Stimulated activated CD8-positive, alpha-beta memory T cell treated with anti-CD3 and anti-CD28 coated beads, Interleukin-12 subunit alpha, Interleukin-12 subunit beta, amount 100 ng/mL, for 24 hours (primary cell): ENCODE measurements around the gene MTIF3.

Experiments used
- DNase-seq: peaks from one replicate; pipeline ENCODE4 v3.0.0-alpha.2; 2020; ENCODE audit errors: extremely low read depth

Gene MTIF3

DNA sequence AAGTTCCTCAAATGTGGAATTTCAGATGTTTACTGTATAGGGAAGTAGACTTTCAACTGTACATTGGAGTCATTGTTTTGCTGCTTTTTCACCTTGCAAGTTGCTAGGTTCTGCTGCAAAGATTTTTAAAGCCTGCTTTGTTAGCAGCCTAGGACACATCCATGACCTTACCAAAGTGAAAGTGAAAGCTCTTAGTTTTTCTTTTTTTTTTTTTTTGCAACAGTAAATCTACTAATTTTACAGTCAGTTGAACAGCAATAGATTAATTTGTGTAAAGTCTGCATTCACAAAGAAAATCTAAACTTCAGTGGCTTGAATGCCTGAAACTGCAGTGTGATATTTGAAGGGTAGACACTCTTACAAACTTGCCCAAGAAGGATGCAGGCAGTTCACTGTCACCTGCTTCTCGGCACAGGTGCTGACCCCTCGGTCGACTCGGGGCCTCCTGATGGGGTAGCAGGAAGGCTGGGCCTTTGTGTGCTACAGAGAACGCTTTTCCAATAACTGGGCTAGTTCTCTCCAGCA, 5.0 kb upstream of the MTIF3 start:
- no peak for DNase-seq

DNA sequence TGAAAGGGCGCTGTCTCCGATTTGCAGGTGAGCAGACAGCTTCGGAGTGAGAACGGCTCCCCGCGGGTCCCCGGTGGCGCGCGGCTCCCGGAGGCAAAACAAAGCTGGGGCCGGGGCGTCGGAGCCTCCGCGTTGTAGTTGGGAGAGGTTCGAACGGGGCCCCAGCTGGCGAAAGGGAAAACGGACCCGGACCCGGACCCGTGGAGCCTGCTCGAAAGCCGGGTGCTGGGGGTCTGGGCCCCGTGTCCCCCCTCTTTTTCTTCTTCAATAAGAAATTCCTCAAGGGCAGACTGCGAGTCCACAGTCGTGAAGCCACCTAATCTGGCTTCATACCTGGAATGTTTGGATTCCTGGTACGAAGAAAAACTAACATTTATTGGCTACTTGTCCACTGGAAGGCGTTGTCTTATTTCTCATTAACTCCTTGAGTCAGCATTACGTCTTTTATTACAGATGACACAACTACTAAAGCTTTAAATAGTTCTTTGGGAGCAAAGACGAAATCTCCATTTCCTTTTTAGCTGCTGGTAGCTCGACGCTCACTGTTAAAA, 632 bp upstream of the MTIF3 start:
- DNase-seq: no peak

DNA sequence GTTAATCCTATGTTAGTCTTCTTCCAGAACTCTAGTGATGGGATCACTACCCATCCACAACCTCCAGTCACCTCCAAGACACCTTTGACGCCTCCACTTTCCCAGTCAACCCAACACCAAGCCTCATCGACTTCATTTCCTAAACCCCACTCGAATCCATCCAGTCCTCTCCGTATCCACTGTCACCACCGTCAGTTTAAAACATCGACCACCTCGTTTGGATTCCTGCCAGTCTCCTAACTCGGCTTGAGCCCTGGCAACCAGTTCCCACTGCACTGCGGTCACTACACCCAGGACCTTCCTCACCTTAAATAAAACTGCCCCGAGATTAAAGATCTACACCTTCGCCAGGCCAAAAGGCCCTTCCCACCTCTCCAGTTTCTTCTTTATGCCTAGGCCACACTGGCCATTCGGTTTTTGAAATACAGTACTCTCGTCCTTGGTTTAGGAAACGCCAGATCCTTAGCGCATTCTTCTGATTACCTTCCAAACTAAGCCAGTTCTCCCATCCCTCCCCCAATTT, 1.2 kb downstream of the MTIF3 start:
- no peak for DNase-seq

- no peak for DNase-seq
Measured at GRCh38 chr13:27448308-27448707, 2.1 kb downstream of the MTIF3 start.

DNA sequence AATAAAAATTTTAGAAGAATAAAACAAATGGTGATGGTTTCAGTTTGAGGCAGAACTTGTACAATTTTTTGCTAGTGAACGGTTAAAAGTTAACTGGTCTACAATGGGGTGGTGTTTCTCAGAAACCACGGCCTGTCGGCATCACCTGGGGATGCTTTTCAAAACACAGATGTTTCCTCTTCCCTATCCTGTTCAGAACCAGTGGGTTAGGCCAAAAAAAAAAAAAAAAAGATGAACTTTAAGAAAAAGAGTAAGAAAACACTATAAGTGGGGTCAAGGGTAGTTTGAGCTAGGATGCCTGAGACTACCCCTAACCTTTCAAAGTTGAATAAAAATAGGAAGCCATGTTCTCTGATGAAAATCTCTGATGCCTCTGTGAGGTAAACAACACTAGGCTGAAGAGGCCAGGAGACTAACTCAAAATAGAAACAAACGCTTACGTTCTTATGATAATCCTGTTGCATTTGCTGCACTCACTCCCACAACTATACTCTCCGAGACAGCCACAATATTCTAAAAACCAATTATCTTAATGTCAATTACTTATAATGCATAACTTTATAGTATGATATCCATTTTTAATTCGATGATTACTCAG, 3.3 kb downstream of the MTIF3 start:
- DNase-seq: no peak

GRCh38 chr13:27442797-27443196, 7.6 kb downstream of the MTIF3 start:
- DNase-seq: no peak

DNA sequence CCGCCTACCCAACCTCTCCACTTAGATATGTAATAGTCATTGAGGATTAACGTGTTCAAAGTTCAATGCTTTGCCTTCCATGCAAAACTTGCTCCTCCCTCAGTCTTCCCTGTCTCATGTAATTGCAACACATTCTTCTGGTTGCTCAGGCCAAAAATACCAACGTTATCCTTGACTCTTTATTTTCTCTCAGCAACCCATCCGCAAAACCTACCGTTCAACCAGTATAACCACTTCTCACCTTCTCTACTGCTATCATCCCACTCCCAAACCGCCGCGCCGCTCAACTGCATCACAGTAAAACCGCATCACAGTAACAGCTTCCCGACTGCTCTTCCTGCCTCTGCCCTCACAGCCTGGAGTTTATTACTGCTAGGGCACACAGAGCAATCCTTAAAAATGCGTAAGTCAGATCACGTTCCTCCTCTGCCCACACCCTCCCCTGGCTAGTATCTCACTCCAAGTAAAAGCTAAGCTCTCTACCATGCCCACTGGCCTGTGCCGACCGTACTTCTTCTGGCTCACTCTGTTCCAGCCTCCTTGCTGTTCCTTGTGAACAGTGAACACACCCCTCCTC, 8.2 kb downstream of the MTIF3 start:
- no peak for DNase-seq

DNA sequence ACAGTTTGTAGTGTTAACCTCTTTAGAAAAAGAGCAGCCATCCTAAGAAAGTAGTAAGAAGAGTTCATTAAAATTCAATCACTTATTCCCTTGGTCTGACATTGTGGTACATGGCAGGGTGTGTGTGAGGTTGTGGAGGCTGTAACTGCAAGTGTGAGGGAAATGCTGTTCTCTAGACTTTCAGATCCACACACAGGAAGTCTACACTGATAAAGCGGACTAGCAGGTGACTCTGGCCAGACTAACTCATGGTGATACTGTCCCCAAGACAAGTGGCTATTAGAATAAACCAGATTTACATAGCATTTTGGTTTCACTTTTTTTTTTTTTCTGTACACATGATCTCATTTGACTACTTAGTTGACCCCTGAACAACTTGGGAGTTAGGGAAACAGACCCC, 10.0 kb downstream of the MTIF3 start:
- DNase-seq: no peak

GRCh38 chr13:27437126-27437525, 13.2 kb downstream of the MTIF3 start:
- no peak for DNase-seq

GRCh38 chr13:27432611-27433210, 17.7 kb downstream of the MTIF3 start:
- DNase-seq: no peak

GRCh38 chr13:27432180-27432579, 18.2 kb downstream of the MTIF3 start:
- DNase-seq: no peak

DNA sequence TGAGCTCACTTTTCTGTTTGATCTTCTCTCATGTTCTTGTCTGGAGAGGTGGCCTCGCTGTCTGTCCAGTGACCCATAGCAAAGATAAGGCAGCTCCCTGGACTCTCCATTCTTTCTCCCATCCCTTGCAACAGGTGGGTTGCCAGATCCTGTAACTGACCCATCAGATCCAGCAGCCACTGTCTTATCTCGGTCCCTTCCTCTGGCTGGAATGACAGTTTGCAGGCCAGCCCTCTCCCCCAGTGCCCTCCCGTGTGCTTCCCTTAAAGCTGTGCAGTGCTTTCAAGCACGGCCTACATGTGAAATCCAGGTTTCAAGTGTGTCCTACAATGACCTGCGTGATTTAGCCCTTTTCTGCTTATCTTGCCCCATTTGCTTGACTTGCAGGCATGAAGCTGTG, 22.2 kb downstream of the MTIF3 start:
- DNase-seq: no peak

GRCh38 chr13:27427641-27428040, 22.7 kb downstream of the MTIF3 start:
- DNase-seq: no peak

GRCh38 chr13:27425918-27426630, 24.3 kb downstream of the MTIF3 start:
- DNase-seq: peak; percentile 39

GRCh38 chr13:27425158-27425917, 25.0 kb downstream of the MTIF3 start:
- no peak for DNase-seq

GRCh38 chr13:27424246-27425157, 25.9 kb downstream of the MTIF3 start, which contains the start of gene GTF3A:
TSS of gene GTF3A (plus strand) at chr13:27424619.
- DNase-seq: peak; percentile 66

DNA sequence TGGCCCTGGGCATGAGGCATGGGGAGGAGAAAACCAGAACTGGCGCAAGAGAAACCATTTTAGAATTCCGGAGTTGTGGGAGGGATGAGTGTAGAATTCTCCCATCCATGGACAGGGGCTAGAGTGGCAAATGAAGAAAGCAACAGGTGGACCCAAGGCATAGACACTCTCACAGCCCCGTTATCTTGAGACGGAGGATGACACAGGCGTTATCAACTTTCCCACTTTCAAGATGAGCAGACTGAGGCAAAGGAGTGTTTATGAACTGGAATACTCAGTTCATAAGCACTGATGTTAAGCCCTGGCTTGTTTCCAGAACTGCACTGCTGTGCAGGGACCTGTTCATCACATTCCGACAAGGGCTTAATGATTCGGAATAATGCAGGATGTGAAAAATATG, 27.0 kb downstream of the MTIF3 start:
- DNase-seq: no peak

GRCh38 chr13:27421101-27421871, 29.1 kb downstream of the MTIF3 start:
- no peak for DNase-seq

GRCh38 chr13:27419328-27419727, 31.0 kb downstream of the MTIF3 start:
- no peak for DNase-seq

DNA sequence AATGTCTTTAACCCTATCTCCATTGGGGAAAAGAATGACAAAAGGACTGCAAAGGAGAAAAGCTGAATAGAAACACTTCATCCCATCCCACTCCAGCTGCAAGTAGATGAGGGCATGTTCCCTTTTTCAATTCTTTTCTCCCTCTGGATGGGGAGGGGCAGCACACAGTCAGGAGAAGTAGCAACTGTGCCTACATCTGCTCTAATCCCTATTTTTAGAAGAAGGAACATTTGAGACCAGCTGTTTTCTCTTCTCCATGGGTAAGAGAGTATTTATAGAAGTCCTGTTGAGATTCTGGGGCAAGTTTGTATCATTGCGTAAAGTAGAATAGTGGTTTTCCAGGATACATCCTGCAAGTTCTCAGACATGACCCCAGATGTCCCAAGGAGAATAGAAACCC, 35.2 kb downstream of the MTIF3 start:
- no peak for DNase-seq
